CD4-positive, alpha-beta T cell treated with Interferon alpha-2 for 1 hour (primary cell): ENCODE measurements around the gene HNF1B.
"Not testable (repeated sequence)": the region's sequence is repeated elsewhere in the genome, so short reads cannot be mapped to it uniquely, and the experiment has no call there.

Experiments used
- DNase-seq, 2 donors: peaks; one replicate each; pipeline ENCODE4 v3.0.0-alpha.2; 2020 to 2022

Gene HNF1B

GRCh38 chr17:37699285-37699973, 45.4 kb downstream of the HNF1B start:
- DNase-seq = no peak

GRCh38 chr17:37698911-37699255, 46.0 kb downstream of the HNF1B start:
- no peak for DNase-seq

- DNase-seq = no peak
Observed at GRCh38 chr17:37698132-37698910, 46.5 kb downstream of the HNF1B start.

GRCh38 chr17:37697381-37697780, 47.5 kb downstream of the HNF1B start:
- DNase-seq = no peak

- DNase-seq = no peak
Observed at GRCh38 chr17:37696366-37696765, 48.5 kb downstream of the HNF1B start.

- no peak for DNase-seq
Observed at GRCh38 chr17:37695726-37696125, 49.1 kb downstream of the HNF1B start.

- no peak for DNase-seq
Observed at GRCh38 chr17:37694734-37695133, 50.1 kb downstream of the HNF1B start.

- DNase-seq = no peak
Observed at GRCh38 chr17:37693328-37693727, 51.5 kb downstream of the HNF1B start.

GRCh38 chr17:37691807-37692206, 53.1 kb downstream of the HNF1B start:
- no peak for DNase-seq

- no peak for DNase-seq
Observed at GRCh38 chr17:37689317-37689716, 55.5 kb downstream of the HNF1B start.

- no peak for DNase-seq
Observed at GRCh38 chr17:37683454-37683984, 61.3 kb downstream of the HNF1B start.

- no peak for DNase-seq
Observed at GRCh38 chr17:37682007-37682406, 62.9 kb downstream of the HNF1B start.

GRCh38 chr17:37679995-37680394, 64.9 kb downstream of the HNF1B start:
- not testable (repeated sequence) for DNase-seq

- no peak for DNase-seq
Observed at GRCh38 chr17:37678036-37678435, 66.8 kb downstream of the HNF1B start.

GRCh38 chr17:37677021-37677420, 67.8 kb downstream of the HNF1B start:
- DNase-seq = no peak

GRCh38 chr17:37676115-37676925, 68.5 kb downstream of the HNF1B start:
- no peak for DNase-seq

GRCh38 chr17:37674511-37674910, 70.3 kb downstream of the HNF1B start:
- DNase-seq = no peak

- no peak for DNase-seq
Observed at GRCh38 chr17:37673386-37673785, 71.5 kb downstream of the HNF1B start.

GRCh38 chr17:37672548-37673078, 72.2 kb downstream of the HNF1B start:
- DNase-seq = no peak

GRCh38 chr17:37671824-37672547, 72.9 kb downstream of the HNF1B start:
- DNase-seq = no peak

GRCh38 chr17:37671028-37671823, 73.6 kb downstream of the HNF1B start:
- no peak for DNase-seq

GRCh38 chr17:37667039-37667438, 77.8 kb downstream of the HNF1B start:
- no peak for DNase-seq
